GM19455 (cell line): ENCODE data around the gene ST7.
"Not testable (repeated sequence)": the region's sequence is repeated elsewhere in the genome, so short reads cannot be mapped to it uniquely, and the experiment has no call there.

Experiments used
- ATAC-seq: cut with Tn5 transposase; IDR thresholded peaks from one replicate; pipeline ENCODE4 v1.9.1; 2021; ENCODE audit not compliant: unreplicated experiment

The ST7 gene, protein sequence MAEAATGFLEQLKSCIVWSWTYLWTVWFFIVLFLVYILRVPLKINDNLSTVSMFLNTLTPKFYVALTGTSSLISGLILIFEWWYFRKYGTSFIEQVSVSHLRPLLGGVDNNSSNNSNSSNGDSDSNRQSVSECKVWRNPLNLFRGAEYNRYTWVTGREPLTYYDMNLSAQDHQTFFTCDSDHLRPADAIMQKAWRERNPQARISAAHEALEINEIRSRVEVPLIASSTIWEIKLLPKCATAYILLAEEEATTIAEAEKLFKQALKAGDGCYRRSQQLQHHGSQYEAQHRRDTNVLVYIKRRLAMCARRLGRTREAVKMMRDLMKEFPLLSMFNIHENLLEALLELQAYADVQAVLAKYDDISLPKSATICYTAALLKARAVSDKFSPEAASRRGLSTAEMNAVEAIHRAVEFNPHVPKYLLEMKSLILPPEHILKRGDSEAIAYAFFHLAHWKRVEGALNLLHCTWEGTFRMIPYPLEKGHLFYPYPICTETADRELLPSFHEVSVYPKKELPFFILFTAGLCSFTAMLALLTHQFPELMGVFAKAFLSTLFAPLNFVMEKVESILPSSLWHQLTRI

DNA sequence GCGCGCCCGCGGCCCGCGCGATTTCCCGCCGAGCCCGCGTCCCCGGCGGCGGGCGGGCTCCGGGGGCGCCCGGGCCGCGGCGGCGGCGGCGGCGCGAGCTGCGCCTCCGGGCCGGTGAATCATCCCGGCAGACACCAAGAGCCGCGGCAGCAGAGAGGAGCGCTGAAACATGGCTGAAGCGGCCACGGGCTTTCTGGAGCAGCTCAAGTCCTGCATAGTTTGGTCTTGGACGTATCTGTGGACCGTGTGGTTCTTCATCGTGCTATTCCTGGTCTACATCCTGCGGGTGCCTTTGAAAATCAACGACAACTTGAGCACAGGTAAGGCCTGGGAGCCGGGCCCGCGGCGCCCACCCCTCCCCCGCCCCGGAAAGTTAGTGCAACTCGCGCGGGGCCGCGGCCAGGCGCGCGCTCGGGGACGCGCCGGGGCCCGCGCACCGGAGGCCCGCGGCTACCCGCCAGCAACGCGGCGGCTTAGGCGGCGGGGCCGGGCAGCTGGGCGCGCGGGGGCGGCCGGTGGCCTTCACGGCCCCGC, at the start of gene ST7:
Gene ST7 (plus strand): TSS at position 130 of the 534 bp plus-strand sequence. CDS start 40 bp downstream, at position 170.
- ATAC-seq = peak; percentile 54

DNA sequence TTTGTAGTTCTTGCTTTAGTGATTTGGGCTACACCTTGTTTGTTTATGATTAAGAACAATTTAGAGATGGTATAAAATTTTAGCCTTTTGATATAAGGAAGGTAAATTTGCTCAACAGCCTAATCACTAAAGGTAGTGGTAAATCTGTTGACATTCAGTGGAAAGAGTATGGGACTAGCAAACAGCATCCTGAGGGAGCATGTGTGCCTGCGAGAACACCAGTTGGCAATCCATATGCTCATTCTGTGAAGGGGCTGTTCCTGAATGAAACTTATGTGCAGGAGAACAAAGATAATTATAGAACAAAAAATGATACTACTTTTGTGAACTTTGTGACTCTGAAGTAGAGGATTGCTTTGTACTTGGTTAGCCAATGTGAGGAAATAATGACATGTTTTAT, 46.9 kb upstream of the ST7 start:
- no peak for ATAC-seq

DNA sequence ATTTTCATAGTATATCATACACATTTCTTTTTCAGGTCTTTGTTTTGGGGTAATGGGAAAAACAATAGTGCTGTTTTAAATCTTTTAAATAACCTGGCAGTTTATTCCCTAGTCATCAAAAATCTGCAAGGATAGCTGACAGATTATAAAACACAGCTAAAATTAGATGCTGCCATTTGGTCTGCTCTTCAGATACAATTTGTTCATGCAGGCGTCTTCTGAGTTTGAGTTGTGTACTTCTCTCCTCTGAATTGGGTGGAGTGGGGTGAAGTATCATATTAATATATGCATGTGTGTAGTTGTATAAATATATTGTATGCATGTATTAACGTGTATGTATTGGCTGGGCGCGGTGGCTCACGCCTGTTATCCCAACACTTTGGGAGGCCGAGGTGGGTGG, 42.9 kb upstream of the ST7 start:
- ATAC-seq = no peak

DNA sequence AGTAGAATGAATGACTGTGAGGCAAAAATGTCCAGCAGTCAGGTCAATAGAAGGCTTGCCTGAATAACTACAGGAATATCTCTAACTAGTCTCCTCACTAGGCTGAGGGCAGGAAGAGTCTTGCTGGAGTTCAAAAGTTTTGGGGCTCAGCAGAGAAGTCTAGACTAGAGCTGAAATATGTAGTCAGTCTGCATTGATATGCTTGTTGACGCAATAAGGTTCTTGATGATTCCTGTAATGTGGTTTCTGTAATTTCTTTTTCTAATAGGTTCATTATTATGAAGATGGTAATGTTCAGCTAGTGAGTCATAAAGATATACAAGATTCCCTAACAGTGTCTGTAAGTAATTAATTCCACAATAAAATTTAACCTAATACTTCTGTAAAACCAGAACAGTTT, 41.5 kb upstream of the ST7 start:
- no peak for ATAC-seq

DNA sequence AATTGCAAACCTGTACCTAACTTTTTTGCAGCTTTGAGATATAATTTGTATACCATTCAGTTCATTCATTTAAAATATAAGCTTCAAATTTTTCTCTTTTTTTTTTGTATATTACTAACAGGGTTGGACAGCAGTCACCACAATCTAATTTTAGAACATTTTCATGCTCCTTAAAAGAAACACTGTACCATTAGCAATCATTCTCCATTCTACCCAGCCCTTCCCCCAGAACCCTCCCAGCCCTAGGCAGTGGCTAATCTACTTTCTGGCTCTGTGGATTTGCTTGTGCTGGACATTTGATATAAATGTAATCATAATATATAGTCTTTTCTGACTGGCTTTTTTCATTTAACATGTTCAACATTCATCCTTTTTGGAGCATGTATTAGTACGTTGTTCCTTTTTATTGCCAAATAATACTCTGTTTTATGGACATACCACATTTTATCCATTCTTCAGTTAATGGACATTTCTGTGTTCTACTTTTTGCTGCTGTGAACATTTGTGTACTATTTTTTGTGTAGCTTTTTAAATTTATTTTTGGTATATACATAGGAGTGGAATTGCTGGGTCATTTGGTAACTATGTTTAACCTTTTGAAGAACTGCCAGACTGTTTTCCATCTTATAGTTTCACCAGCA, 40.9 kb upstream of the ST7 start:
- no peak for ATAC-seq

DNA sequence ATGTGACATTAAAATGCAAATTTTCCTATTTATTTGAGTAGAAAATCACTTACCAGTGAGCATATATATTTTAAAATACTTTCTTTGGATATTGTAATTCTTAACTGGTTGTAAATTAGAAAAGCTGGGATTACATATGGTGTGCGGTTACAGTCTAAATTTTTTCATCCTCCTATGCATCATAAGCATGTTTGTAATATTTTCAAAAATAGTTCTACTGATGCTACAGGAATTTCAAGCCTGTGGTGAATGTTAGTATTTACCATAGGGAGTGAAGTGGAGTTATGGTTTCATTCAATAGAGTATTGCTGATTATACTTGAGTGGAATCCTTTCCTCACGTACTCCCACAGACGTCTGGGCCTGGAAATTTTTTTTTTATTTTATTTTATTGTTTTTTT, 34.6 kb upstream of the ST7 start:
- no peak for ATAC-seq

DNA sequence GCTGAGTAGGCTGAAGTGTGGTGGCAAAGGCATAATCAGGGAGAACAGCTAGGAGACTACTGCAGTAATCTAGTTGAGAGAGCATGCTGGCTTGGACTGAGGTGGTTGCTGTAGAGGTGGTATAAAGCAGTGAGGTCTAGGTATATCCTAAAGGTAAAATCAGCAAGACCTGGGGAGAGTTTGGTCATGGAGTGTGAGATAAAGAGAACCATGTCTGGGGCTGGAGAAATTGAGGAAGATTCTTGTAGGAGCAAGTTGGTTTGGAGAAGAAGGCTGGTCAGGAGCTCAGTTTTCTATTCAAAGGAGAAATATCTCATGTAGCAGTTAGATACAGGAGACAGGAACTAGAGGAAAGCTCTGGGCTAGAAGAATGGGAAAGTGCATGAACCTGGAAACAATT, 32.9 kb upstream of the ST7 start:
- ATAC-seq = no peak

DNA sequence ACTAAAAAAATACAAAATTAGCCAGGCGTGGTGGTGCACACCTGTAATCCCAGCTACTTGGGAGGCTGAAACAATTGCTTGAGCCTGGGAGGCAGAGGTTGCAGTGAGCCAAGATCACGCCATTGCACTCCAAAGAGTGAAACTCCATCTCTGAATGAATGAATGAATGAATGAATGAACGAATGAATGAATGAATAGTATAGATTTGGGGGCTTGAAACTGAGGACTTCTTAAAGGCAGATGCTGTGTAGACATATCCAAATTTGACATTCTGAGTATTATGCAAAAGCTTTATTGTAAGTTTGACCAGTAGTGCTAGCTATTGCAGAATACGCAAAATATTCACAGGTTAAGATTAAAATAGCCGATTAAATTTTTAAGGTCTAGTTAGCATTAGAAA, 30.8 kb upstream of the ST7 start:
- ATAC-seq = no peak

DNA sequence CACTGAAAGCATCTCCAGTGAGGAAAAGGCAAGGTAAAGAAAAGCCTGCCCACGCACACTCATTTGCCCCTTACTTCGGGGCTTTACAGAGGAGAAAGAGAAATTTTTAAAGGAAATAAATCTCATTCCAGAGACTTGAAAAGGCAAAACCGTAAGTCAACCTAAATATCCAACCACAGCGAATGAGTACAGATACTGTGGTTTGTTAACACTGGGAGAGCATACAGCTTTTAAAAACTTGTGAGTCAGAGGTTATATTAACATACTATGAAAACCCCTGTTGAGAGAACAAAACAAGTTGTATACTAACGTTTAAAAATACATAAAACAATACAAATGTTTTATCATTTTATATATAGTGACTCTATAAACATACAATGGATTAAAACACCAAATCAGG, 28.6 kb upstream of the ST7 start:
- no peak for ATAC-seq

DNA sequence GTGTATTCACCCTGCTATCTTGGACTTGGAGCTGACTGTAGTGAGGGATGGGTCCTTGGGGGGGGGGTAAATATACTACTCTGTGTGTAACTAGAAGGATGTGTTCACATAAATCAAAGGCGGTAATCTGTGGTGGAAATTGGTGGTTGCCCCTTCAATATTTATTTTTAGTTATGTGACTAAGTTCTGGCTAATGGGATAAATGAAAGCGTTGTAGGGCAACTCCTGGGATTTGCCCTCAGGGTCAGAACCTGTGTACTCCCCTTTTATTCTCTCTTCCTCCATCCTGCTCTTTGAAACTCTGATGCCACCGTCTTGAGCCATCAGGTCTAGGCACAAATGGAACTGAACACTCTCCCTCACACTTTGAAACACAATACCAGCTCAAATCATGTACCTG, 24.3 kb upstream of the ST7 start:
- no peak for ATAC-seq

DNA sequence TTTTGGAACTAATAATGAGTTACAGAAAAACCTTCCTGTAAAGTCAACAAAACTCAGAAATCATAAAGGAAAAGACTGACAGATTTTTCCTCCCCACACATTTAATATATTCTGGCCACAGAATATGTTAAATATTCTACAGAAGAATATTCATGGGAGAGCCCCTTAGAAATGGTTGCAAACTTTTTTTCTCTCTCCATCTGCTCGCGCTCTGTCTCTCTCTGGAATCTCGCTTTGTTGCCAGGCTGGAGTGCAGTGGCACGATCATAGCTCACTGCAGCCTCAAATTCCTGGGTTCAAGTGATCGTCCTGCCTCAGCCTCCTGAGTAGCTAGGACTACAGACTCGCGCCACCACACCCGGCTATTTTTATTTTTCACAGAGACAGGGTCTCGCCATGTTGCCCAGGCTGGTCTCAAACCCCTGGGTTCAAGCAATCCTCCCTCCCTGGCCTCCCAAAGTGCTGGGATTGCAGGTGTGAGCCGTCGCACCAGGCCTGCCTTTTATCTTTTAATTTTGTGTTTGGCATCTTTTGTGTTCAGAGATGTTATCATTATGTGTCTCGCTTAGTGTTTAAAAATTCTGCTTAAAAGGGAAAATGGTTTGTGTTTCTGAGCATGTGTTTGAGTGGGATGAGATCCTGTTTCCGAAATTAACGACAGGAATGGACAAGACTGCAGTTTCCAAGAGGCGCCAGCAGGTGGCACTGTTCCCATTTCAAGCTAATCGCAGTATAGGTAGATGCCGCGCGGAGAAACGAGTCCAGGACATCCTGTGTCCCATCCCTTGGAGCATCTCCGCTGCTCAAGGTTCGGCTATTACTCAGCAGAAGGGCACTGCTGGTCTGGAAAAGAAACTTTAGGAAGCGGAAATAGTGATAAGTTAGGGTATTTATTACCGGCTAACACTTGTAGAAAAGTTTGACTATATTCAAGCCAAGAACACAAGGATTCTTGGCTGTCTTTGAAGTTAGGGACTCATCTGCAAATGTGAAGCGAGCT, 23.1 kb upstream of the ST7 start:
- ATAC-seq = peak; percentile 88

DNA sequence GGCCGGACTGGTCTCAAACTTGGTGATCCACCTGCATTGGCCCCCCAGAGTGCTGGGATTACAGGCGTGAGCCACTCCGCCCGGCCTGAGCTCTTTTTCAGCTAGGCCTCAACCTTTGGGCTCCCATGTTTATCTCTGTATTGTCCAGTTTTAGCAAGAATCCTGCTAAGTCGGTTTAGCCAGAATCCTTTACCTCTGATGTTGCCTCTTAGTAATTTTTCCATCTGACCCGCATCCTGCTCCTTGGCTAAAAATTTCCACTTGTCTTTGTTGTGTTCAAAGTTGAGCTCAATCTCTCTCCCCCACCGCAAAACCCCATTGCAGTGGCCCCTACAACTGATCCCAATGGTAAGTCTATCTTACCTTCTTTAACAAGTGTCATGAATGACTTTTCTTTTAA, 20.7 kb upstream of the ST7 start:
- ATAC-seq = no peak

DNA sequence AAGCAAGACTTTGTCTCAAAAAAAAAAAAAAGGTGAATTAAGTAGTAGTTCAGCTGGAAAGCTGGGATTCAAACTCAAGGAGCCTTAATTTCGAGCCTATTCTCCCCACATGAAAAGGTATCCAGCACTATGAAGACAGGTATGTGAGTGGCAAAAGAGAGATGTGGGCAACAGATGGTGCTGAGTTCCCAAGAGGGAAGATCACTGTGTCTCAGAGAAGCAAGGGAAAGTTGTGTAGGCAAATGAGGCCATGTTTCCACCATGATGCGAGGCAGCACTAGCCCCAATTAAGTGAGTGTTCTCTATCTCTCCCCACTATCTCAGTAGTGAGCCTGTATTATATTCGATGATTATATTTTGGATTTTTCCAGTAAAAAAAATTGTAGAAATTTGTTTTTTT, 19.8 kb upstream of the ST7 start:
- ATAC-seq = no peak

DNA sequence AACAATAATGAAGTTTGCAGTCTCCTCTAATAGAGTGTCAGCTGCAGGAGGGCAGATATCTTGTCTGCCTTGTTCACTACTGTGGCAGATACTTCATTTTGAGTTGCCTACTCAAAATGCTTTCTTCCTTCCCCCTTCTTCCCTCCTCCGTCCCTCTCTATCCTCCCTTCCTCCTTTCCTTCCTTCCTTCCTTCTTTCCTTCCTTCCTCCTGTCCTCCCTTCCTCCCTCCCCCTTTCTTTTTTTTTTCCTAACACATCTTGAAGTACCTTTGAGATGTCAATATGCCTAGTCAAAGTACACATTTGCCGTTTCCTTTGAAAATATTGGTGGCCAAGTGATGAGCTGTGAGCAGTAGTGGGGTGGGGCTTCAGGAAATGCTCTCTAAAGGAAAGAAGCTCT, 18.7 kb upstream of the ST7 start:
- ATAC-seq = no peak

DNA sequence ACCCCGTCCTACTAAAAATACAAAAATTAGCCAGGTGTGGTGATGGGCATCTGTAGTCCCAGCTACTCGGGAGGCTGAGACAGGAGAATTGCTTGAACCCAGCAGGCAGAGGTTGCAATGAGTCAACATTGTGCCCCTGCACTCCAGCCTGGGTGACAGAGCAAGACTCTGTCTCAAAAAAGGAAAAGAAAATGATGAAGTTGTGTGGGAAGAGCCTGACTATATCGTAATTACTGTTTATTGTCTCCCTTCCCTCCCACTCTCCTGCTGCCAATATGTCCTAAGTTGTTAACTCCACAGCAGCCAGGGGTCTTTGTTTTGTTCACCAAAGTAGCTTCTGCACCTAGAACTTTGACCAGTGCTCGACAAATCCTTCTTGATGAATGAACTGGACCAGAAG, 16.5 kb upstream of the ST7 start:
- ATAC-seq = not testable (repeated sequence)

DNA sequence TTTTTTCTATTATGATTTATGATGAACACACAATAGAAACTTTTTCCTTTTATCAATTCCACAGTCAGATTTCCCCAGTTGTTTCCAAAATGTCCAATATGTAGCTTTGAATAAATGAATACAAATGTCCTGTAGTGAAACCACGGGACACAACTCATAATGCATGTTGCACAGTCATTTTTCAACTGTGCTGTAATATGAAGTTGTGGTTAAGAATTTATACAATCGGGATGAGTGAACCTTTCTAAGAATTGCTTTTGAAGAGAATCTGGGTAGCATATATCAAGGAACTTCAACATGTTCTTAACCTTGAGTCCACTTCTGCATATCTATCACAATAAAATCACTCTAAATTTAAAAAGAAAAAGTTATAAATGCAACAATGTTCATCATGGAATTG, 14.6 kb upstream of the ST7 start:
- no peak for ATAC-seq

DNA sequence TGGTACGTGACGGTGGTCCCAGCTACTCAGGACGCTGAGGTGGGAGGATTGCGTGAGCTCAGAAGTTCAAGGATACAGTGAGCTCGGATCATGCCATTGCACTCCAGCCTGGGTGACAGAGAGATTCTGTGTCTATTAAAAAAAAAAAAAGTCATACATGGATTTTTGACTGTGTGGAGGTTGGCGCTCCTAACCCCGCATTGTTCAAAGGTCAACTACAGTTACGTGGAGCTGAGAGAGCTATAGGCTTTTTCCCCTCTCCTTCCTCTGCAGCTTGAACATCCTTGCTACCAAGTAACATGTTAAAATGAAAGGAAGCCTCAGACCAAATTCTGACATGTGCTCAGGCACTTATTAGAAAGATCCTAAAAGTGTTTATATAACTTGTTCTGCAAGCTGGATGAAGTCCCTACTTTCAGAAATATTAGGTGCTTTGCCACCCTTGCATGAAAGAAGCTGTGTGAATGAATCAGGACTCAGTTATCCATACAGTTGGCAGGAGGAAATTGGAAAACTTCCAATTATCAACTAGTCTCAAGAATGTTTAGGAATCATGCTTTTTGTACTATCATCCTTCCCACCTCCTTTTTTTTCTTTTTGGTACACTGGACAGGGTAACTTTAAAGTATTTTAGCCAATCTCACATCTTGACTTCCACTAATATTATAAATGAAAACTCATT, 12.5 kb upstream of the ST7 start:
- ATAC-seq = no peak

DNA sequence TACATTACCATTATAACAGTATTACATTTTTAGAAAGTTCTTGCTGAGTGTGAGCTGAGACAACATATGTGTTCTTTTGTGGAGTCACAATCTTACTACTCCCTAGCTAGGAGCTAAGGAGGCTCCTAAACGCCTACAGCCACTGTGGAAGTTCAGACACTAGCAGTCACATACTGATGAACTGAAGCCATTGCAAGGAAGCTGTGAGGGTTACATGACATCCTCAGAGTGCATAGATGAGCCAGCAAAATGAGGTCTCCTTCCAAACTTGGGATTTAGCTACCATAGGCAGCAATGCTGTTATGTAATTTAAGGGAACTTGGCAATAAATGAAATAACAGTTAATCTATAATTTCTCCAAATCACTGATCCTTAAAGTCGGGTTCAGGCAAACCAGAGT, 10.8 kb upstream of the ST7 start:
- no peak for ATAC-seq

DNA sequence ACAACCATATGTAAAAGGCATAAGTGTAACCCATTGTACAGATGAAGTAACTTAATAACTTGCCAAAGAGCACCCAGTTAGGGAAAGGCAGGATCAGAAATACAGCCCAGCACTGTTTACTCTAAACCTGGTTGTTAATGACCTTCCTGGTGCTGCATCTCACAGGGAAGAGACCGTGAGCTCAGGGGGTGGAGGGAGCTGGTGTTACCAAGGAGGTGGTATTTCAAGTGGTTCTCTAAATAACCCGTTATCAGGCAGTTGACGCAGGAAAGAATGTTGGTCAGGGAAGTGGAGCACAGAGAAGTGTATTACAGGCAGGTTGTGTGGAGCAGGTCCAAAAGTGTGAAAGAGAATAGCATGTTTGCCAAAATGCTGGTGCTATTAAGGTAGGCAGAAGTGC, 4.4 kb upstream of the ST7 start:
- no peak for ATAC-seq
